HT1080 (cell line): Measurements from ENCODE around the gene SLC30A5. TPM values are rescaled to one million over a fixed set of nuclear protein-coding genes. Genes with fewer than 3 reads are reported as not detected.
A peak's percentile ranks its signal among the peaks of the same experiment; 100 is the strongest.
"Not testable (repeated sequence)": the region's sequence is repeated elsewhere in the genome, so short reads cannot be mapped to it uniquely, and the experiment has no call there.

Experiments used
- DNase-seq: peaks from one replicate; pipeline ENCODE4 v3.0.0-alpha.2; 2015; ENCODE audit warnings: low read depth
- polyA plus RNA-seq, 2 experiments: library from polyadenylated mRNA; depleted of rRNA; stranded (reverse); fragments of >200 nt; gene quantifications; 2 replicates each; pipeline ENCODE4 v1.2.3, GENCODE V29; 2015
- total RNA-seq: library from RNA; depleted of rRNA; stranded (reverse); fragments of >200 nt; shearing (Covaris generic); gene quantifications from 2 replicates; pipeline ENCODE4 v1.2.3, GENCODE V29; 2014; rRNA removed

Gene SLC30A5
- 80.3 and 85.9 TPM in 2 replicates for total RNA-seq
- polyA plus RNA-seq (2015; cell fraction: cytosol; rRNA removed): 51.0 and 65.9 TPM in 2 replicates
- 36.2 and 36.3 TPM in 2 replicates for polyA plus RNA-seq (2015; cell fraction: nucleus; rRNA removed)

DNA sequence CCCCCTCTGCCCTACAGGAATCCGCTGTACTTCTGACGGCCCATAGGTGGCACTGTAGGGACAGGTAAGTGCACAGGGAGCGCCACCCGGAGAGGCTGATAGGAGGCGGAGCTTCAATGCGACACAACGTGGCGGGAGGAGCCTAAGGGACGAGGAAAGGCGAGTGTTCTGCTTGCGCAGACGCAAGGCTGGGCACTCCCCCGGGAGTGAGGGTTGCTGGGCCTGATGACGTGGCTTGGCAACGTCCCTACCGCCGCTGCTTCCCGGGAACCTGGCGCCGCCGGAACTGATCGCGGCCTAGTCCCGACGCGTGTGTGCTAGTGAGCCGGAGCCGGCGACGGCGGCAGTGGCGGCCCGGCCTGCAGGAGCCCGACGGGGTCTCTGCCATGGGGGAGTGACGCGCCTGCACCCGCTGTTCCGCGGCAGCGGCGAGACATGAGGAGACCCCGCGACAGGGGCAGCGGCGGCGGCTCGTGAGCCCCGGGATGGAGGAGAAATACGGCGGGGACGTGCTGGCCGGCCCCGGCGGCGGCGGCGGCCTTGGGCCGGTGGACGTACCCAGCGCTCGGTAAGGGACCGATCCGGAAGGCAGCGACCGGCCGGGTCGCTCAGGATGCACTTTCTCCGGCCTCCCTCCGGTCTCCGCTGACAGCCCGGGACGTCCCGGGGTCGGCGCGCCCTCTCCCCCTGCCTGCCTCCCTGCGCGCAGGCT is at the start of gene SLC30A5:
Gene SLC30A5, plus strand, starts transcription at position 244 of the 712 bp plus-strand sequence. Its CDS starts 242 bp downstream, at position 486.
- peak; percentile 100 for DNase-seq

- not testable (repeated sequence) for DNase-seq
These were observed 48.6 kb upstream of the SLC30A5 start for GRCh38 chr5:69045213-69045612.

DNA sequence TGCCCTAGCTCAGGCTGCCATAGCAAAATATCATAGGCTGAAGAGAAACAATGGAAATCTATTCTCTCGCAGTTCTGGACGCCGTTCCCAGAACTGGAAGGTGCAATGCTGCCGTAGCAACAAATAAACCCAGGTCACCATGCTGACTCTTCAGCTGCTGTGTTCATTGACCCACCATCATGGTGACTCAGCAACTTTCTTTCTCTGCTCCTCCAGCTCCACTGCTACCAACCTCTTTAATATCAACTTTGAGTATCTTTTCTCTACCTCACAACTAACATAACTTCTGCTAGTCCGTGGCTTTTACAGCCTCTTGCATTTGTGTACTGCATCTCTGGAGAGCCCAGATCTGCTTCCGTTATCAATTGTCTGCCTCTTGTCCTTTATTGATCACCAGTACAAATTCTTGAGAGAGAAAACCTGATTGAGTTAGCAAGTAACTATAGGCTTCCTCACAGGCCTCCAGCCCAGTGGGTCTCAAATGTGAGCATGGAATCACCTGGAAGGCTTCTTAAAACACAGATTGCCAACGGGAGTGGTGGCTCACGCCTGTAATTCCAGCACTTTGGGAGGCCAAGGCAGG is 47.3 kb upstream of the SLC30A5 start:
- peak; percentile 21 for DNase-seq

GRCh38 chr5:69048230-69048629 is 45.6 kb upstream of the SLC30A5 start:
- no peak for DNase-seq

DNA sequence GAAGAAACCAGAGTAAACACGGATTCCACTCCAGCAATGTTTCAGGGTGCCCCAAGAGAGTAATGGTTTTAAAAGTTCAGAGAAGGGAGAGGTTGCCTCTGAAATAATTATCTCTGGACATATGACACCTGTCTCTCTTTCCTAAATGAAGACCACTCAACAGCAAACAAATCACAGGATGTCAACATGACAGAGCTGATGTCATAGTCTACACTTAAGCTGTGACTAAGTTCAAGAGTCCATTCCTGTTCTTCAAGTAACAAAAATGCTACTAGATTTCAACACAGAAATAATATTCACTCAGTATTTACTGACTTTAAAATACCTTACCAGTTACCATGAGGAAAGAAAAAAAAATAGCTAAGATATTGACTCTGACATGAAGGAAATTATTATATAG is 44.7 kb upstream of the SLC30A5 start:
- DNase-seq: no peak

DNA sequence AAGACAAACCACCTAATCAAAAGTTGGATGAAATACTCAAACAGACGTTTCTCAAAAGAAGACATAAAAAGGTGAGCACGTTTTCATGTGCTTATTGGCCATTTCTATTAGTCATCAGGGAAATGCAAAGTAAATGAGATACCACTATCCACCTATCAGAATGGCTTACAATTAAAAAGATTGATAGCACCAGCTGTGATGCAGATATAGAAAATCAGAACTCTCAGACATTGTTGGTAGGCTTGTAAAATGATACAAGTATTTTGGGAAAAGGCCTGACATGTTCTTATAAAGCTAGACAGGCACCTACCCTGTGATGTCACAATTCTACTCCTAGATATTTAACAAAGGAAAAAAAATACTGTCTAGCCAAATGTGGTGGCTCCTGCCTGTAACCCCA is 44.0 kb upstream of the SLC30A5 start:
- no peak for DNase-seq

GRCh38 chr5:69050214-69050613 is 43.6 kb upstream of the SLC30A5 start:
- DNase-seq: no peak

GRCh38 chr5:69052181-69052580 is 41.6 kb upstream of the SLC30A5 start:
- DNase-seq: no peak

GRCh38 chr5:69074664-69075521 is 18.9 kb upstream of the SLC30A5 start:
- no peak for DNase-seq

GRCh38 chr5:69075522-69076179 is 18.2 kb upstream of the SLC30A5 start:
- no peak for DNase-seq

- no peak for DNase-seq
These were observed 14.8 kb upstream of the SLC30A5 start for GRCh38 chr5:69078921-69079540.

GRCh38 chr5:69079556-69079955 is 14.3 kb upstream of the SLC30A5 start:
- no peak for DNase-seq

DNA sequence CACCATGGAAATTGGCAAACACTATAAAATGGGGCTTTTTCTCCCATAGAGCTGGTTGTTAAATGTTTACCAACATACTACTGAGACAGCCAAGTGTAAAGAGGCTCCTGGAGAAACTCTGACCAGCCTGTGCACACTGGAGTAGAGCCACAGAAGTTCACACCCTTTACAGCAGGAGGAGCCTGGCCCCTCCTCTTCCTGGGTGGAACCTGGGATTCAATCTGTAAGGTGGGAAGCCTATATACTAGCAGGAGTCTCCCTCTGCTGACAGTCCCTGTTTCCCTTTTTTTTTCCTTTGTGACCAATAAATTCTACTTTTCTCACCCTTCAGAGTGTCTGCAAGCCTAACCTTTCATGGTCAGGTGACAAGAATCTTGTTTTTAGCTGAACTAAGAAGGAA is 10.4 kb upstream of the SLC30A5 start:
- peak; percentile 56 for DNase-seq

DNA sequence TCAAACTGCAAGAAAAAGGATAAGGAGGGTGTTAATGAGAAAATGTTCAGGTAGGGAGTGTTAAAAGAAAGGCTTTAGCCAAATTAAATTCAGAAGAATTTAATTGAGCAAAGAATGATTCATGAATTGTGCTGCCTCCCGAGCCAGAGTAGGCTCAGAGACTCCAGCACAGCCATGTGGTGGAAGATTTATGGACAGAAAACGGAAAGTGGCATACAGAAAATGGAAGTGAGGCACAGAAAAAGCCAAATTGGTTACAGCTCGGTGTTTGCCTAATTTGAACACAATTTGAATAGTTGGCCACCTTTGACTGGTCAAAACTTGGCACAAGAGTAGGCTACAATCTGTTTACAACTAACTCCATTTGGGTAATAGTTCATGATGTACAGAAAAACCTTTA is 9.6 kb upstream of the SLC30A5 start:
- no peak for DNase-seq

- no peak for DNase-seq
These were observed 8.9 kb upstream of the SLC30A5 start for GRCh38 chr5:69084903-69085302.

DNA sequence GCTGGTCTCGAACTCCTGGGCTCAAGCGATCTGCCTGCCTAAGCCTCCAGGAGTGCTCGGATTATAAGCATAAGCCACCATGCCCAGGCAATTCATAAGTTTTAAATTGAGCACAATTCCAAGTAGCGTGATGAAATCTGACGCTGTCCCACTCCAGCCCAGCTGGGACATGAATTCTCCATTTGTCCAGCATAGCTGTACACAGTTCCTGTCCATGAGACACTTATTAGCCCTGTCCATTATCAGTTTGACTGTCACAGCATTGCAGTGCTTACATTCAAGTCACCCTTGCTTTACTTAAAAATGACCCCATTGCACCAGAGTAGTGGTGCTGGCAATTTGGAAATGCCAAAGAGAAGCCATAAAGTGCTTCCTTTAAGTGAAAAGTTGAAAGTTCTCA is 7.6 kb upstream of the SLC30A5 start:
- DNase-seq: no peak

- not testable (repeated sequence) for DNase-seq
These were observed 5.8 kb upstream of the SLC30A5 start for GRCh38 chr5:69088006-69088405.

DNA sequence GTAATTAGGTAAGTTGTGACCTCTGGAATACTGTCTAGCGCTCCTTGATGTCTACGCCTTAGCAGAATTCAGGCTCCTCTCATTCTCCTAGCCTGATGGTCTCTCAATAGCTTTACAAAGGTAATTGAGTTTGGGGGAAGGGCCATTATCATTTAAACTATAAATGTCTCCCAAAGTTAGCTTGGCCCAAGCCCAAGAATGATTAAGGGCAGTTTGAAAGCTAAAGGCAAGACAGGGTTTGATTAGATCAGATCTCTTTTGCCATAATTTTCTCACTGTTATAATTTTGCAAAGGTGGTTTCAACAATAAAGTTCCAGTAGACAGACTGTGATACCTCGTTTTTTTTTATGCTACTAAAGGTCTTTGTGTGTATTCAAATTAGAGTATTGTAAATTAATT is 3.7 kb upstream of the SLC30A5 start:
- DNase-seq: no peak

- no peak for DNase-seq
These were observed 2.0 kb upstream of the SLC30A5 start for GRCh38 chr5:69091771-69092170.

DNA sequence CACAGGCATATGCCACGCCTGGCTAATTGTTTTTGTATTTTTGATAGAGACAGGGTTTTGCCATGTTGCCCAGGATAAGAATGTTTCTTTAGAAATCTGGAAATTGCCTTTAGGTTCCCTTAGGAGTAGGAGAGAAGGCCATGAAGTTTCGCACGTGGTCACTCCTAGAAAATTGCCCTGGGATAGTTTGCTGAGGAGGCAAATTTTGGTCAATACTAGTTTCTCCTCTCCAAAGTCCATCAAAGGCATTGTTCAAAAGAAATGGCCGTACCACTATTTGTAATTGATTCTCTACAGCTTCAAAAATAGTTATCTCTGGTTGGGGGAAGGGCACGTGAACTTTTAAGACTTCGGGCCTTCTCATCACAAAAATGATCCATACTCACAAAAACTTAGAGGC is 845 bp upstream of the SLC30A5 start:
- DNase-seq: no peak

GRCh38 chr5:69099302-69099701 is 5.5 kb downstream of the SLC30A5 start:
- DNase-seq: no peak
